NT2/D1 (cell line): ENCODE results near the gene WIZ.

Experiments used
- DNase-seq: peaks from one replicate; pipeline ENCODE4 v3.0.0-alpha.2; 2011; ENCODE audit warnings: low read depth, low spot score
- H3K27me3 ChIP-seq: 2 replicates; pipeline ENCODE4 v1.6.0; 2011; ENCODE audit warnings: mild to moderate bottlenecking; ENCODE audit not compliant: insufficient read length, insufficient read depth
- H3K36me3 ChIP-seq: 2 replicates; pipeline ENCODE4 v1.6.1; 2011; ENCODE audit warnings: mild to moderate bottlenecking, low read length, mixed read lengths; ENCODE audit not compliant: insufficient read depth, insufficient read length
- H3K4me1 ChIP-seq: 2 replicates; pipeline ENCODE4 v1.5.1; 2011; ENCODE audit not compliant: insufficient read depth, insufficient read length
- H3K4me3 ChIP-seq: 2 replicates; pipeline ENCODE4 v1.5.1; 2011; ENCODE audit warnings: low read depth; ENCODE audit not compliant: insufficient read length
- H3K9ac ChIP-seq: 2 replicates; pipeline ENCODE4 v1.6.0; 2011; ENCODE audit warnings: low read depth; ENCODE audit not compliant: insufficient read length
- H3K9me3 ChIP-seq: 2 replicates; pipeline ENCODE4 v1.5.1; 2011; ENCODE audit warnings: mild to moderate bottlenecking, low read length; ENCODE audit not compliant: insufficient read depth
- SUZ12 ChIP-seq: IDR thresholded peaks from 2 replicates; pipeline ENCODE4 v1.6.1; 2011; ENCODE audit not compliant: insufficient read length, insufficient read depth; ENCODE audit errors: extremely low read depth
- YY1 ChIP-seq: IDR thresholded peaks from 2 replicates; pipeline ENCODE4 v1.6.1; 2011; ENCODE audit not compliant: insufficient read length, insufficient read depth
- ZNF274 ChIP-seq: IDR thresholded peaks from 2 replicates; pipeline ENCODE4 v1.6.1; 2011; ENCODE audit warnings: mild to moderate bottlenecking, low read depth, low read length

The WIZ gene

DNA sequence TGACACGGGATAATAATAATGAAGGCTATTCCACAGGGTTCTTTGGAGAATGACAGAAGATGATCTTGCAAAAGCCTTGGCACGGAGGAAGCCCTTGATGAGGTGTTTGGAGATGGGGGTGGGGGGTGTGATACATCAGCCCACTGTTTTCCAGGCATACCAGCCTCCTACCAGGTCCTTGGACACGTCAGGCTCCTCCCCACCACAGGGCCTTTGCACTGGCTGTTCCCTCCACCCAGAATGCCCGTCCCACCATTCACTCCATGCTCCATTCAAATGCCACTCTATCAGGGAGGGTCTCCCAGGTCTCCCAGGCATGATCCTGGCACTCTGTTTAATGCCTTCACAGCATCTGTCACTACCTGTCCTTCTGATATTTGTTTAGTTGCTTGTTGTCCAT, 2.7 kb downstream of the WIZ start:
- Histone ChIP-seq H3K27me3 (no peaks in the 10 kb centered on the region), H3K36me3 (no peaks in the 10 kb centered on the region), H3K4me1 (no peaks in the 10 kb centered on the region), H3K9ac (no peak overlapping the region), H3K9me3 (no peaks in the 10 kb centered on the region), H3K4me3 (no peak overlapping the region)
- TF ChIP-seq SUZ12 (no peak), ZNF274 (no peak), YY1 (no peak)
- no peak for DNase-seq

DNA sequence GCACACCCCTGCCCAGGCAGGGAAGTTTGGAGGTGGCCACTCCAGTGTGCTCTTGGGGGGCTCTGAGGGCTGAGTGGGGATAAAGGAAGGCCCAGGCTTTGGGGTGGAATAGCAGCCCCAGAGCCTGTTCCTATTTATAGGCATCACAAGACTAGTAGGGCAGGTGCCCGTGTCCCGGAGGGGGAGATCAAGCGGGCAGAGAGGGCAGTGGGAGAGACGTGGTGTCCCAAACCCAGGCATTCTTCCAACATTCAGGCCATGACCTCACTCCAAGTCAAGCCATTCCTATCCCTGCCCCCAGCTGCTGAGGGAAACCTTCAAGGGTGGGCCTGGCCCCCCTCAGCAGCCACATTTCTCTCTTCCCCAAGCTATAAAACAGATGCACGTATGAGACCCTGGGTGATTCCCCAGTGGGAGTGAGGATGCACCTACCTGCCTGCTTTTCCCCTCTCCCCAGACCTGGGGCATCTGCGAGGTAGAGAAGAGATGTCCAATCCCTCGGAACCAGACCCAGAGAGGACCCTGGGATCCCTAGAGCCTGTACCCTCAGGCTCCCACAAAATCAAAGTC, 3.9 kb downstream of the WIZ start:
- H3K9ac ChIP-seq, result no peak overlapping the region
- H3K4me1 ChIP-seq, result no peaks in the 10 kb centered on the region
- H3K36me3 ChIP-seq, result no peaks in the 10 kb centered on the region
- no peak for DNase-seq
- TF ChIP-seq ZNF274 (no peak), SUZ12 (no peak), YY1 (no peak)
- no peaks in the 10 kb centered on the region for H3K9me3 ChIP-seq
- H3K27me3 ChIP-seq, result no peaks in the 10 kb centered on the region
- no peak overlapping the region for H3K4me3 ChIP-seq

DNA sequence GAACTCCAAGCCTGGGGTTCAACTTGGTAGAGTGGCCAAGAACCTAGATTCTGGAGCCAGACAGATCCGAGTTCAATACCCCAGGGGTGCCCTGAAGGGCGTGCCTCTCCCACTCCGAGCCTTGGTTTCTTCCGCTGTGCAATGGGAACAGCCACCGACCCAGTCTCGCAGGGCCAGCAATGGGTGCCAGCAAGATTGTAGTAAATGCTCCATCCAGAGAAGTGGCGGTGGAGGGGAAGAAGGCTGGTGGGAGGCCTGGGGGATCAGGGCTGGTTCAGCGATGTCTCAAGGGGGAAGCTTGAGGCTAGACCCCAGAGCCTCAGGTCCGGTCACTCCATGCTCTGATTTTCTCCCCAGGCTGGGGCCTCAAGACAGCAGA, 4.5 kb downstream of the WIZ start:
- H3K4me1 ChIP-seq, result no peaks in the 10 kb centered on the region
- H3K9ac ChIP-seq, result no peak overlapping the region
- no peak for DNase-seq
- H3K36me3 ChIP-seq, result no peaks in the 10 kb centered on the region
- H3K4me3 ChIP-seq, result no peak overlapping the region
- TF ChIP-seq YY1, result no peak
- no peak for TF ChIP-seq ZNF274
- TF ChIP-seq SUZ12, result no peak
- no peaks in the 10 kb centered on the region for H3K9me3 ChIP-seq
- no peaks in the 10 kb centered on the region for H3K27me3 ChIP-seq

DNA sequence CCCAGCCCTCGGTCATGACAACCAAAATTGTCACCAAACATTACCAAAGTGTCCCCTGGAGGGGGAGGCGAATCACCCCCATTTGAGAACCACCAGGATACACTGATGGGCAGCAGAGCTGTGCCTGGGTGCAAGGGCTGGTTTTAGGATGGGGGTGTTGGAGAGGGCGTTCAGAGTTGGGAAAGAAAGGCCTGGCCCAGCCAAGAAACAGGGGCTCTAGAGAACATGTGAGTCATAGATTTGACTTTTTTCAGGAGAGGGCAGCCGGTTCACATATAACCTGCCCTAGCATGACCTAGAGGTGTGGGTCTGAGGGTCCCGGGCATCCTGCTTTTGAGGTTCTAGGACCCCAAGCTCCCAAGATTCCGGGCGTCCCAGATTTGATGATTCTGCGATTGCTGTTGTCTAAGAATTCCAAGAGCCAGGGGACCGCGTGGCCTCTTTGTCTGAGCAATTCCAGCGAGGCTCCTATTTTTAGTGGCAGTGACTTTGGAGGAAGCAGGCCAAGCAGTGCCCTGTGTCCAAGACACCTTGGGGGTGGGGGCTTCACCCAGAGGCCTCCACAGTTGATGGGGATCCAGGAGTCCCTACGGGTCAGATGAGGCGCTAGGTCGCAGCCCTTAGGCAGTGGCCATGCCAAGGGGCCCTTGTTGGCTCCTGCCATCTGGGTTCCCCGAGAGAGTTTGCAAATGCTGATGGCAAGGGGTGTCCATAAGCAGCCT, 5.1 kb downstream of the WIZ start:
- Histone ChIP-seq H3K9ac (no peak overlapping the region), H3K4me3 (no peak overlapping the region), H3K36me3 (no peaks in the 10 kb centered on the region), H3K9me3 (no peaks in the 10 kb centered on the region), H3K4me1 (peaks cover 5% of the 10 kb centered on the region), H3K27me3 (no peaks in the 10 kb centered on the region)
- no peak for DNase-seq
- TF ChIP-seq SUZ12, result no peak
- no peak for TF ChIP-seq ZNF274
- no peak for TF ChIP-seq YY1

DNA sequence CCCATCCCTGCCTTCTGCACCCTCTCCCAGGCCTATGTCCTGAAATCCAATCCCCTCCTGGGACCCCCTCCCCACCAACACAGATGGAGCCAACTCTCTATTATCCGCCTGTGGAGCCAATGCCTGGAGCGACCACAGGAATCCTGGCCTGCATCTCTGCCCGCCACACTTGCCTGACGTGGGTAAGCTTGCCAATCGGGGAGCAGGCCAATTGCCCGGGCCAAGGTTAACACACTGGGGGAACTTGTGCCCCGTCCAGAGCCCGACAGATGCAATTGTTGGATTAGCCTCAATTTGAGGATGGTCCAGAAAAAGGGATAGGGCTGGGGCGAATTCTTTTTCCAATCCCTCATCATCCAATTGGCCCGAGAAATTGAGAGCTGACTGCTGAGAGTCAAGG, 5.9 kb downstream of the WIZ start:
- no peaks in the 10 kb centered on the region for H3K9me3 ChIP-seq
- H3K36me3 ChIP-seq, result no peaks in the 10 kb centered on the region
- H3K9ac ChIP-seq, result no peak overlapping the region
- peaks cover 11% of the 10 kb centered on the region for H3K4me1 ChIP-seq
- no peak overlapping the region for H3K4me3 ChIP-seq
- TF ChIP-seq ZNF274 (no peak), SUZ12 (no peak), YY1 (no peak)
- no peaks in the 10 kb centered on the region for H3K27me3 ChIP-seq
- no peak for DNase-seq

- H3K9ac ChIP-seq, result no peak overlapping the region
- no peak for DNase-seq
- no peaks in the 10 kb centered on the region for H3K27me3 ChIP-seq
- no peaks in the 10 kb centered on the region for H3K9me3 ChIP-seq
- TF ChIP-seq SUZ12 (no peak), YY1 (no peak), ZNF274 (no peak)
- no peak overlapping the region for H3K4me3 ChIP-seq
- H3K4me1 ChIP-seq, result peaks cover 15% of the 10 kb centered on the region
- H3K36me3 ChIP-seq, result no peaks in the 10 kb centered on the region
Observed at GRCh38 chr19:15443325-15443724, 6.4 kb downstream of the WIZ start.

DNA sequence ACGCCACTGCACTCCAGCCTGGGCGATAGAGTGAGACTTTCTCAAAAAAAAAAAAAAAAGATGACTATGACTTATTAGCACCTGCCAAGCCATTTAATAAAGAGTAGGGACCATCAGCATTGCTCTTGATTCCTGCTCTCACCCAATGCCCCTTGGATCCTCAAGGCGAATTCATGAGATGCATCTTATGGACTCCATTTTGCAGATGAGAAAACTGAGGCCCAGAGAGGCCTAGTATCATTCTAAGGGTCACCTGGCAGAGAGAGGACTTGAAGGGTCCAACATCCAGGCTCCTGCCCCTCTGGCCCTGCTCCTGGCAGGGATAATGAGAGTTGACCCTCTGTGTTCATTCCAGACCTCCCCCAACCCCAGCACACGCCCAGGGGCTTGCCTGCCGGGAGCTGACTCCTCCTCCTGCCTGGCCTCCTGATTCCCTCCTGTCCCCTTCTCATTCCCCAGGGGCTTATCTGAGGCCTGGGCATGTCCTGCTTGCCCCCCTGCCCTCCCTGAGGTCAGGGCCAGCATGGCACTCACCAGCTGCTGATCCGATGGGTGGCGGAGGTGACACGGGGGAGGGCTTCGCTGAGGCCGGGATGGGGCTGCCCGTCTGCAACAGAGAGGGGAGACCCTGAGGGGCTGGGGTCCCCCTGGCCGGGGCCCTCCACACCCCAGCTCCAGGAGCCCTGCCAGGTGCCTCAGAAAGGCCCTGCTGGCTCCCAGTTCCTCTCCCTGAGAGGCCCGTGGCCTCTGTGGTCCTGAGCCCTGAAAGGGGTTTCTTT, 7.4 kb downstream of the WIZ start:
- H3K4me3 ChIP-seq, result no peak overlapping the region
- peaks cover 15% of the 10 kb centered on the region for H3K4me1 ChIP-seq
- no peak for DNase-seq
- TF ChIP-seq YY1 (no peak), SUZ12 (no peak), ZNF274 (no peak)
- no peaks in the 10 kb centered on the region for H3K36me3 ChIP-seq
- H3K9ac ChIP-seq, result no peak overlapping the region
- H3K27me3 ChIP-seq, result no peaks in the 10 kb centered on the region
- H3K9me3 ChIP-seq, result no peaks in the 10 kb centered on the region
